WERI-Rb-1 (cell line): ENCODE measurements around the gene NFIA.

Source experiments
- DNase-seq: peaks from one replicate; pipeline ENCODE4 v3.0.0-alpha.2; 2020
- H3K27ac ChIP-seq: fragments of 250-450 bp; sonication (Bioruptor Pico); 2 replicates; pipeline ENCODE4 v1.5.1; 2020; ENCODE audit warnings: mild to moderate bottlenecking, moderate library complexity
- H3K27me3 ChIP-seq: fragments of 250-450 bp; sonication (Bioruptor Pico); 2 replicates; pipeline ENCODE4 v1.5.1; 2021; ENCODE audit warnings: mild to moderate bottlenecking, low read depth, moderate library complexity; ENCODE audit not compliant: insufficient read depth, severe bottlenecking
- H3K36me3 ChIP-seq: fragments of 250-450 bp; sonication (Bioruptor Pico); 2 replicates; pipeline ENCODE4 v1.5.1; 2020; ENCODE audit warnings: mild to moderate bottlenecking, moderate library complexity
- H3K4me3 ChIP-seq: 2 replicates; pipeline ENCODE4 v1.5.1; 2011; ENCODE audit warnings: low read depth, mild to moderate bottlenecking, control low read depth, low read length
- H3K9me3 ChIP-seq: fragments of 250-450 bp; sonication (Bioruptor Pico); 2 replicates; pipeline ENCODE4 v1.5.1; 2021; ENCODE audit warnings: mild to moderate bottlenecking, moderate library complexity; ENCODE audit not compliant: severe bottlenecking
- CTCF ChIP-seq: IDR thresholded peaks from 2 replicates; pipeline ENCODE4 v1.5.1; 2011; ENCODE audit warnings: low read depth, mild to moderate bottlenecking, control low read depth, inconsistent platforms, low read length

The NFIA gene

GRCh38 chr1:61115436-61115835 is 33.1 kb downstream of the NFIA start:
- H3K36me3 ChIP-seq: no peaks in the 10 kb centered on the region
- no peak overlapping the region for H3K27ac ChIP-seq
- H3K4me3 ChIP-seq: no peak overlapping the region
- no peak for DNase-seq
- no peaks in the 10 kb centered on the region for H3K9me3 ChIP-seq
- no peaks in the 10 kb centered on the region for H3K27me3 ChIP-seq
- TF ChIP-seq CTCF: no peak

- no peaks in the 10 kb centered on the region for H3K9me3 ChIP-seq
- DNase-seq: no peak
- H3K27ac ChIP-seq: no peak overlapping the region
- H3K36me3 ChIP-seq: no peaks in the 10 kb centered on the region
- H3K27me3 ChIP-seq: no peaks in the 10 kb centered on the region
- no peak for TF ChIP-seq CTCF
- no peak overlapping the region for H3K4me3 ChIP-seq
Measured at GRCh38 chr1:61116421-61116820, 34.1 kb downstream of the NFIA start.

GRCh38 chr1:61117283-61117682 is 34.9 kb downstream of the NFIA start:
- Histone ChIP-seq H3K27ac (no peak overlapping the region), H3K4me3 (no peak overlapping the region), H3K27me3 (no peaks in the 10 kb centered on the region), H3K9me3 (no peaks in the 10 kb centered on the region), H3K36me3 (no peaks in the 10 kb centered on the region)
- no peak for DNase-seq
- TF ChIP-seq CTCF: no peak

- no peaks in the 10 kb centered on the region for H3K9me3 ChIP-seq
- H3K27ac ChIP-seq: no peak overlapping the region
- DNase-seq: no peak
- TF ChIP-seq CTCF: no peak
- H3K4me3 ChIP-seq: no peak overlapping the region
- H3K27me3 ChIP-seq: no peaks in the 10 kb centered on the region
- no peaks in the 10 kb centered on the region for H3K36me3 ChIP-seq
Measured at GRCh38 chr1:61119085-61119484, 36.7 kb downstream of the NFIA start.

- TF ChIP-seq CTCF: no peak
- no peak for DNase-seq
Measured at GRCh38 chr1:61120246-61120840, 38.0 kb downstream of the NFIA start.

GRCh38 chr1:61120998-61121397 is 38.6 kb downstream of the NFIA start:
- DNase-seq: no peak
- Histone ChIP-seq H3K27me3 (no peaks in the 10 kb centered on the region), H3K4me3 (no peak overlapping the region), H3K9me3 (no peaks in the 10 kb centered on the region), H3K27ac (no peak overlapping the region), H3K36me3 (no peaks in the 10 kb centered on the region)
- no peak for TF ChIP-seq CTCF

More at GRCh38 chr1:61120246-61120840, 38.0 kb downstream of the NFIA start:
- Histone ChIP-seq H3K27ac (no peak overlapping the region), H3K9me3 (no peaks in the 10 kb centered on the region), H3K4me3 (no peak overlapping the region), H3K27me3 (no peaks in the 10 kb centered on the region), H3K36me3 (no peaks in the 10 kb centered on the region)
